BJ (cell line): Measurements from ENCODE around the gene HSP90AB1. TPM values are rescaled to one million over a fixed set of nuclear protein-coding genes. Genes with fewer than 3 reads are reported as not detected.

Experiments
- CTCF ChIA-PET: fragments of 350-600 bp; formaldehyde crosslinking; extraction: SDS; loops from one replicate; lab custom pipeline; 2021; ENCODE audit warnings: antibody characterized with exemption, inconsistent platforms; lab: Yijun Ruan, JAX
- POLR2A ChIA-PET: fragments of 300-600 bp; sonication (Branson Sonifier 250); formaldehyde crosslinking; extraction: SDS; loops from one replicate; lab custom pipeline; 2021; ENCODE audit warnings: antibody characterized with exemption; lab: Charles Lee
- DNase-seq: peaks from one replicate; pipeline ENCODE4 v3.0.0-alpha.2; 2011; ENCODE audit warnings: low read depth
- H3K27me3 ChIP-seq: 2 replicates; pipeline ENCODE4 v1.6.0; 2011; ENCODE audit warnings: low read length; ENCODE audit not compliant: control insufficient read depth, insufficient read depth
- H3K36me3 ChIP-seq: 2 replicates; pipeline ENCODE4 v1.5.1; 2011; ENCODE audit warnings: low read length; ENCODE audit not compliant: control insufficient read depth, insufficient read depth
- H3K4me3 ChIP-seq: 2 replicates; pipeline ENCODE4 v1.5.1; 2011; ENCODE audit warnings: low read depth, mild to moderate bottlenecking, control low read depth, low read length
- CTCF ChIP-seq: IDR thresholded peaks from 2 replicates; pipeline ENCODE4 v1.5.1; 2011; ENCODE audit warnings: low read depth, mild to moderate bottlenecking, control low read depth, inconsistent platforms, low read length, moderate library complexity; ENCODE audit not compliant: insufficient read depth
- polyA plus RNA-seq: library from polyadenylated mRNA; depleted of rRNA; stranded (reverse); fragments of >200 nt; gene quantifications from 2 replicates; pipeline ENCODE4 v1.2.3, GENCODE V29; 2011

The HSP90AB1 gene
- polyA plus RNA-seq, 1 experiment, result 578 TPM

GRCh38 chr6:44232676-44233566, 14.0 kb upstream of the HSP90AB1 start:
- TF ChIP-seq CTCF, result no peak
- no peak overlapping the region for H3K4me3 ChIP-seq
- no peak for DNase-seq
- no peaks in the 10 kb centered on the region; the same call in 1 of the 2 replicates for H3K36me3 ChIP-seq
- no peaks in the 10 kb centered on the region for H3K27me3 ChIP-seq
- CTCF ChIA-PET, result interaction anchor here (0.8 to 6.8 kb wide), 7 partner anchors 11 to 136 kb away, joined by 3 to 89 read pairs (median 7); partner anchors contain the start of genes HSP90AB1 and SLC29A1
- POLR2A ChIA-PET, result no interaction called here

- Histone ChIP-seq H3K27me3 (no peaks in the 10 kb centered on the region), H3K36me3 (no peaks in the 10 kb centered on the region; the same call in 1 of the 2 replicates), H3K4me3 (no peak overlapping the region)
- DNase-seq, result no peak
- POLR2A ChIA-PET, result no interaction called here
- TF ChIP-seq CTCF, result no peak
- CTCF ChIA-PET, result interaction anchor here (0.7 to 6.8 kb wide), 26 partner anchors 9 to 137 kb away, joined by 3 to 89 read pairs (median 6); partner anchors contain the start of genes HSP90AB1, MYMX, SLC29A1 and SLC35B2
Observed at GRCh38 chr6:44233567-44234100, 13.3 kb upstream of the HSP90AB1 start.

- no peak for DNase-seq
- TF ChIP-seq CTCF, result peak; percentile 86
- Histone ChIP-seq H3K4me3 (no peak overlapping the region), H3K36me3 (no peaks in the 10 kb centered on the region; the same call in 1 of the 2 replicates), H3K27me3 (no peaks in the 10 kb centered on the region)
- ChIA-PET CTCF (interaction anchor here (0.6 to 6.8 kb wide), 31 partner anchors 8 to 138 kb away, joined by 3 to 89 read pairs (median 5); partner anchors contain the start of genes HSP90AB1, MYMX, SLC29A1 and SLC35B2), POLR2A (interaction anchor here (1.0 kb wide), 1 partner anchor 13 kb away, joined by 8 read pairs; the partner anchor contains the start of gene HSP90AB1)
Observed at GRCh38 chr6:44234101-44235025, 12.5 kb upstream of the HSP90AB1 start.

GRCh38 chr6:44235269-44235668, 11.6 kb upstream of the HSP90AB1 start:
- H3K27me3 ChIP-seq, result no peaks in the 10 kb centered on the region
- H3K4me3 ChIP-seq, result no peak overlapping the region
- ChIA-PET POLR2A (interaction anchor here (1.0 kb wide), 1 partner anchor 12 kb away, joined by 8 read pairs; the partner anchor contains the start of gene HSP90AB1), CTCF (interaction anchor here (0.7 to 6.8 kb wide), 17 partner anchors 12 to 149 kb away, joined by 3 to 89 read pairs (median 5); partner anchors contain the start of genes HSP90AB1, SLC29A1 and SLC35B2)
- H3K36me3 ChIP-seq, result no peaks in the 10 kb centered on the region; the same call in 1 of the 2 replicates
- no peak for DNase-seq
- TF ChIP-seq CTCF, result no peak
